K562 (cell line): ENCODE results near the gene BBC3. TPM values are rescaled to one million over a fixed set of nuclear protein-coding genes. Genes with fewer than 3 reads are reported as not detected.

ENCODE experiments used
- ATF7 ChIP-seq: fragments of 450-650 bp; IDR thresholded peaks from 2 replicates; pipeline ENCODE4 v1.7.1; 2014; ENCODE audit warnings: mild to moderate bottlenecking, moderate library complexity
- CBX8 ChIP-seq: fragments of 200-600 bp; sonication (generic); IDR thresholded peaks from 2 replicates; pipeline ENCODE4 v1.6.1; 2012; ENCODE audit warnings: borderline replicate concordance, mixed run types, low read depth, mild to moderate bottlenecking, moderate library complexity, mixed read lengths, low read length, control low read depth, inconsistent platforms; ENCODE audit not compliant: poor library complexity, severe bottlenecking; ENCODE audit errors: extremely low read depth
- CEBPB ChIP-seq: fragments of 450-650 bp; IDR thresholded peaks from 2 replicates; pipeline ENCODE4 v1.6.1; 2016; ENCODE audit warnings: missing genetic modification characterization, missing compliant biosample characterization
- CREB1 ChIP-seq, 2 experiments: sonication (generic) in 1 of 2; formaldehyde crosslinking in 1 of 2; IDR thresholded peaks; 2 replicates each; pipeline versions ENCODE4 v1.6.1 to v1.8.0; 2012 to 2022; ENCODE audit warnings: inconsistent platforms in 1 of 2, mild to moderate bottlenecking in 1 of 2, missing genetic modification reagents in 1 of 2, moderate library complexity in 1 of 2
- FOXJ2 ChIP-seq: fragments of 200-800 bp; sonication (Bioruptor generic); IDR thresholded peaks from 2 replicates; pipeline ENCODE4 v1.6.1; 2016; ENCODE audit warnings: missing genetic modification characterization, missing compliant biosample characterization
- GABPB2 ChIP-seq: fragments of 250-450 bp; sonication (Bioruptor Pico); conservative IDR thresholded peaks from 2 replicates; pipeline ENCODE4 v1.5.1; 2021; ENCODE audit warnings: mild to moderate bottlenecking
- HNRNPLL ChIP-seq: fragments of 200-400 bp; formaldehyde crosslinking; IDR thresholded peaks from 2 replicates; pipeline ENCODE4 v1.6.1; 2017; ENCODE audit warnings: low read length, low read depth, mild to moderate bottlenecking; ENCODE audit not compliant: poor library complexity, severe bottlenecking
- KDM2B ChIP-seq: fragments of 250-450 bp; sonication (Bioruptor Pico); IDR thresholded peaks from 2 replicates; pipeline ENCODE4 v1.8.0; 2021; ENCODE audit warnings: mild to moderate bottlenecking, moderate library complexity
- NBN ChIP-seq: fragments of 450-650 bp; IDR thresholded peaks from 2 replicates; pipeline ENCODE4 v1.6.1; 2016; ENCODE audit warnings: low read depth, mild to moderate bottlenecking
- SAFB2 ChIP-seq: fragments of 200-400 bp; formaldehyde crosslinking; IDR thresholded peaks from 2 replicates; pipeline ENCODE4 v1.6.1; 2018; ENCODE audit warnings: borderline replicate concordance, low read length, low read depth, moderate library complexity; ENCODE audit not compliant: severe bottlenecking
- SPI1 ChIP-seq: IDR thresholded peaks from 2 replicates; pipeline ENCODE4 v1.6.1; 2011; ENCODE audit warnings: low read depth, low read length, control low read depth, borderline replicate concordance
- TCFL5 ChIP-seq: fragments of 250-450 bp; sonication (Bioruptor Pico); conservative IDR thresholded peaks from 2 replicates; pipeline ENCODE4 v1.6.1; 2021; ENCODE audit warnings: mild to moderate bottlenecking, moderate library complexity, matching md5 sums
- ZNF3 ChIP-seq: fragments of 250-450 bp; sonication (Bioruptor Pico); IDR thresholded peaks from 2 replicates; pipeline ENCODE4 v1.5.0; 2021; ENCODE audit warnings: mild to moderate bottlenecking, moderate library complexity
- ZZZ3 ChIP-seq: fragments of 450-650 bp; IDR thresholded peaks from 2 replicates; pipeline ENCODE4 v1.6.1; 2016; ENCODE audit warnings: antibody characterized with exemption, mild to moderate bottlenecking, moderate library complexity
- polyA plus RNA-seq, 8 experiments: library from polyadenylated mRNA; depleted of rRNA in 4 of 8; stranded (reverse) in 5 of 8; unstranded in 3 of 8; fragments of >200 nt; fragmentation: Nextera tagmentation in 2 of 8; fragmentation: Illumina TruSeq in 1 of 8; extraction: Ambion mirVana in 2 of 8; extraction: Trizol in 1 of 8; gene quantifications; 2 replicates each; pipeline versions ENCODE4 v1.2.1 to v1.2.3, GENCODE V29; 2011 to 2014; ENCODE audit warnings: inconsistent platforms in 1 of 8, missing spikeins in 1 of 8
- total RNA-seq, 7 experiments: library from RNA; depleted of rRNA in 6 of 7; stranded (reverse); fragments of >200 nt in 6 of 7; fragmentation: Illumina TruSeq in 2 of 7; extraction: Trizol in 2 of 7; gene quantifications; 2 replicates each; pipeline versions ENCODE4 v1.2.1 to v1.2.3, GENCODE V29; 2011 to 2021; ENCODE audit warnings: low replicate concordance in 1 of 7
- TF ChIP-seq, protein P1 (sequence below): sonication (generic); formaldehyde crosslinking; IDR thresholded peaks from 2 replicates; pipeline ENCODE4 v1.8.0; 2022; ENCODE audit warnings: missing genetic modification reagents, mild to moderate bottlenecking, borderline replicate concordance
- TF ChIP-seq, protein P2 (sequence below): fragments of 450-650 bp; formaldehyde crosslinking; IDR thresholded peaks from 2 replicates; pipeline ENCODE4 v1.4.0; 2022; ENCODE audit warnings: missing genetic modification characterization
- TF ChIP-seq, protein P3 (sequence below): fragments of 250-450 bp; sonication (Bioruptor Pico); IDR thresholded peaks from 2 replicates; pipeline ENCODE4 v1.8.0; 2021; ENCODE audit warnings: moderate library complexity, mild to moderate bottlenecking, inconsistent platforms
- TF ChIP-seq, protein P4 (sequence below), 2 experiments: fragments of 450-650 bp; IDR thresholded peaks; 2 replicates each; pipeline ENCODE4 v1.6.1; 2018; ENCODE audit warnings: mild to moderate bottlenecking in 2 of 2, low read depth in 1 of 2; ENCODE audit not compliant: partially characterized antibody in 2 of 2
- TF ChIP-seq, protein P5 (sequence below): fragments of 200-800 bp; sonication (Bioruptor generic); IDR thresholded peaks from 2 replicates; pipeline ENCODE4 v1.6.1; 2017; ENCODE audit warnings: missing genetic modification characterization, missing compliant biosample characterization

Gene BBC3
- total and polyA plus RNA-seq, 9 of the 15 experiments (the other 6 are each of a cell fraction or from before 2014, with no cell fraction given): 0.15 to 30.7 (median 4.8) TPM

DNA sequence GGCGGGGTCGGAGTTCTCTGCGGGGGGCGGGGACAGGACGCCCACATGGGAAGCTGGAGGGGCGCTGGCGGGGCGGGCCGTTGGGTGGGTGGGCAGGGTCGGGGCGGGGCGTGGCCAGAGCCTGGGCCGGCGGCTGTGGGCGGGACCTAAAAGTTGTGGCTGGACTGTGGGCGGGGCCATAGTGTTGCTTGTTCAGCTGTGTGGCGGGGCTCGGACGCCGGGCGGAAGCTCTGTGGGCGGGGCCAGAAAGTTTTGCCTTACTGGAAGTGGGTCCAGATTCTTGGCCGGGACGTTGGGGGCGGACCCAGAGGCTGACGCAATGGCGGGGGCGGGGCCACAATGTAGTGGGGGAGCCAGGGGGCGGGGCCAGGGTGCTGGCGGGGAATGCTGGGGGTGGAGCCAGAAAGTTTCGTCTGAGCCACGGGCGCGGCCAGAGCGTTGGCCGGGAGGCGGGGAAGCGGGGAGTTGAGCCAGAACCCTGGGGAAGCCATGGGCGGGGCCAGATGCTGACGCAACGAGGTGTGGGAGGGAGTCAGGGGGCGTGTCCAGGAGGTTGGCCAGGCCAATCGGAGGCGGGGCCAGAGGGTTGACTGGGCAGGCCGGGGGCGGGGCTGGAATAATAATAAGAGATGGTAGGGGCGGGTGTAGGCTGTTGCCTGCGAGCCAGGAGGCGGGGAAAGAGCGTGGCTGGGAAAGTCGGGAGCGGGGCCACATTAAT is 25.9 kb upstream of the BBC3 start (continued):
- TF ChIP-seq KDM2B (CRISPR knock-in tag) (no peak), GABPB2 (no peak), FOXJ2 (no peak), SPI1 (peak; percentile 26; the same call in 1 of the 2 replicates), HNRNPLL (peak; percentile 29), ZNF3 (CRISPR knock-in tag) (no peak), CBX8 (no peak), TCFL5 (no peak), CEBPB (peak; percentile 86), CREB1 (IDR thresholded peaks at IDR 0.05) (peak; percentile 66), CREB1 (CRISPR knock-in tag; IDR thresholded peaks at IDR 0.05) (peak; percentile 65), SAFB2 (no peak), ZZZ3 (no peak), NBN (no peak), ATF7 (peak; percentile 76)
- TF ChIP-seq, protein P1, sequence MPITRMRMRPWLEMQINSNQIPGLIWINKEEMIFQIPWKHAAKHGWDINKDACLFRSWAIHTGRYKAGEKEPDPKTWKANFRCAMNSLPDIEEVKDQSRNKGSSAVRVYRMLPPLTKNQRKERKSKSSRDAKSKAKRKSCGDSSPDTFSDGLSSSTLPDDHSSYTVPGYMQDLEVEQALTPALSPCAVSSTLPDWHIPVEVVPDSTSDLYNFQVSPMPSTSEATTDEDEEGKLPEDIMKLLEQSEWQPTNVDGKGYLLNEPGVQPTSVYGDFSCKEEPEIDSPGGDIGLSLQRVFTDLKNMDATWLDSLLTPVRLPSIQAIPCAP (CRISPR knock-in tag): no peak
- TF ChIP-seq, protein P2, sequence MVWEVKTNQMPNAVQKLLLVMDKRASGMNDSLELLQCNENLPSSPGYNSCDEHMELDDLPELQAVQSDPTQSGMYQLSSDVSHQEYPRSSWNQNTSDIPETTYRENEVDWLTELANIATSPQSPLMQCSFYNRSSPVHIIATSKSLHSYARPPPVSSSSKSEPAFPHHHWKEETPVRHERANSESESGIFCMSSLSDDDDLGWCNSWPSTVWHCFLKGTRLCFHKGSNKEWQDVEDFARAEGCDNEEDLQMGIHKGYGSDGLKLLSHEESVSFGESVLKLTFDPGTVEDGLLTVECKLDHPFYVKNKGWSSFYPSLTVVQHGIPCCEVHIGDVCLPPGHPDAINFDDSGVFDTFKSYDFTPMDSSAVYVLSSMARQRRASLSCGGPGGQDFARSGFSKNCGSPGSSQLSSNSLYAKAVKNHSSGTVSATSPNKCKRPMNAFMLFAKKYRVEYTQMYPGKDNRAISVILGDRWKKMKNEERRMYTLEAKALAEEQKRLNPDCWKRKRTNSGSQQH (CRISPR knock-in tag): no peak
- TF ChIP-seq, protein P3, sequence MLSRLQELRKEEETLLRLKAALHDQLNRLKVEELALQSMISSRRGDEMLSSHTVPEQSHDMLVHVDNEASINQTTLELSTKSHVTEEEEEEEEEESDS (CRISPR knock-in tag): no peak
- TF ChIP-seq, protein P4, sequence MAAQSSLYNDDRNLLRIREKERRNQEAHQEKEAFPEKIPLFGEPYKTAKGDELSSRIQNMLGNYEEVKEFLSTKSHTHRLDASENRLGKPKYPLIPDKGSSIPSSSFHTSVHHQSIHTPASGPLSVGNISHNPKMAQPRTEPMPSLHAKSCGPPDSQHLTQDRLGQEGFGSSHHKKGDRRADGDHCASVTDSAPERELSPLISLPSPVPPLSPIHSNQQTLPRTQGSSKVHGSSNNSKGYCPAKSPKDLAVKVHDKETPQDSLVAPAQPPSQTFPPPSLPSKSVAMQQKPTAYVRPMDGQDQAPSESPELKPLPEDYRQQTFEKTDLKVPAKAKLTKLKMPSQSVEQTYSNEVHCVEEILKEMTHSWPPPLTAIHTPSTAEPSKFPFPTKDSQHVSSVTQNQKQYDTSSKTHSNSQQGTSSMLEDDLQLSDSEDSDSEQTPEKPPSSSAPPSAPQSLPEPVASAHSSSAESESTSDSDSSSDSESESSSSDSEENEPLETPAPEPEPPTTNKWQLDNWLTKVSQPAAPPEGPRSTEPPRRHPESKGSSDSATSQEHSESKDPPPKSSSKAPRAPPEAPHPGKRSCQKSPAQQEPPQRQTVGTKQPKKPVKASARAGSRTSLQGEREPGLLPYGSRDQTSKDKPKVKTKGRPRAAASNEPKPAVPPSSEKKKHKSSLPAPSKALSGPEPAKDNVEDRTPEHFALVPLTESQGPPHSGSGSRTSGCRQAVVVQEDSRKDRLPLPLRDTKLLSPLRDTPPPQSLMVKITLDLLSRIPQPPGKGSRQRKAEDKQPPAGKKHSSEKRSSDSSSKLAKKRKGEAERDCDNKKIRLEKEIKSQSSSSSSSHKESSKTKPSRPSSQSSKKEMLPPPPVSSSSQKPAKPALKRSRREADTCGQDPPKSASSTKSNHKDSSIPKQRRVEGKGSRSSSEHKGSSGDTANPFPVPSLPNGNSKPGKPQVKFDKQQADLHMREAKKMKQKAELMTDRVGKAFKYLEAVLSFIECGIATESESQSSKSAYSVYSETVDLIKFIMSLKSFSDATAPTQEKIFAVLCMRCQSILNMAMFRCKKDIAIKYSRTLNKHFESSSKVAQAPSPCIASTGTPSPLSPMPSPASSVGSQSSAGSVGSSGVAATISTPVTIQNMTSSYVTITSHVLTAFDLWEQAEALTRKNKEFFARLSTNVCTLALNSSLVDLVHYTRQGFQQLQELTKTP (IDR thresholded peaks at IDR 0.05; ENCODE audit: low read depth in 1 of 2, partially characterized antibody in 2 of 2): no peak
- TF ChIP-seq, protein P5, sequence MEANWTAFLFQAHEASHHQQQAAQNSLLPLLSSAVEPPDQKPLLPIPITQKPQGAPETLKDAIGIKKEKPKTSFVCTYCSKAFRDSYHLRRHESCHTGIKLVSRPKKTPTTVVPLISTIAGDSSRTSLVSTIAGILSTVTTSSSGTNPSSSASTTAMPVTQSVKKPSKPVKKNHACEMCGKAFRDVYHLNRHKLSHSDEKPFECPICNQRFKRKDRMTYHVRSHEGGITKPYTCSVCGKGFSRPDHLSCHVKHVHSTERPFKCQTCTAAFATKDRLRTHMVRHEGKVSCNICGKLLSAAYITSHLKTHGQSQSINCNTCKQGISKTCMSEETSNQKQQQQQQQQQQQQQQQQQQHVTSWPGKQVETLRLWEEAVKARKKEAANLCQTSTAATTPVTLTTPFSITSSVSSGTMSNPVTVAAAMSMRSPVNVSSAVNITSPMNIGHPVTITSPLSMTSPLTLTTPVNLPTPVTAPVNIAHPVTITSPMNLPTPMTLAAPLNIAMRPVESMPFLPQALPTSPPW (CRISPR knock-in tag): peak; percentile 83
